ENCODE results near the gene CYP24A1. TPM values are rescaled to one million over a fixed set of nuclear protein-coding genes. Genes with fewer than 3 reads are reported as not detected.

CYP24A1 gene
- total and polyA plus RNA-seq, 2 of the 13 experiments (the other 11 are each of a cell fraction or from before 2014, with no cell fraction given), result 9.4 to 32.7 TPM

GRCh38 chr20:54199721-54200176, 26.0 kb upstream of the CYP24A1 start (continued):
- no peak for TF ChIP-seq MAFG (CRISPR knock-in tag; IDR thresholded peaks at IDR 0.05)
- TF ChIP-seq MIER2 (CRISPR knock-in tag; IDR thresholded peaks at IDR 0.05), result no peak; the same call in 1 of the 2 replicates
- TF ChIP-seq ELF1 (CRISPR knock-in tag; IDR thresholded peaks at IDR 0.05), result no peak
- TF ChIP-seq ZNF609 (CRISPR knock-in tag; IDR thresholded peaks at IDR 0.05; ENCODE audit: borderline replicate concordance), result no peak
- no peak for TF ChIP-seq ZNF512B (CRISPR knock-in tag; IDR thresholded peaks at IDR 0.05; ENCODE audit: borderline replicate concordance)
- TF ChIP-seq RXRA (CRISPR knock-in tag; IDR thresholded peaks at IDR 0.05), result no peak
- TF ChIP-seq SP1 (IDR thresholded peaks at IDR 0.05), result no peak
- no peak for TF ChIP-seq SP1 (CRISPR knock-in tag; IDR thresholded peaks at IDR 0.05)
- TF ChIP-seq KLF11 (CRISPR knock-in tag; IDR thresholded peaks at IDR 0.05), result no peak
- no peak for TF ChIP-seq KLF12 (CRISPR knock-in tag; IDR thresholded peaks at IDR 0.05; ENCODE audit: borderline replicate concordance)
- no peak for TF ChIP-seq ZSCAN20 (CRISPR knock-in tag; IDR thresholded peaks at IDR 0.05; ENCODE audit: borderline replicate concordance)
- no peak for TF ChIP-seq ZNF740 (CRISPR knock-in tag; IDR thresholded peaks at IDR 0.05)
- 0 out of 2 replicates have a peak, but pooled peaks have one; percentile 47 for TF ChIP-seq ZBTB26 (CRISPR knock-in tag; IDR thresholded peaks at IDR 0.05; ENCODE audit: borderline replicate concordance)
- TF ChIP-seq FLYWCH1 (CRISPR knock-in tag; IDR thresholded peaks at IDR 0.05), result no peak
- no peak for TF ChIP-seq ETV5 (CRISPR knock-in tag; IDR thresholded peaks at IDR 0.05; ENCODE audit: borderline replicate concordance)
- no peak for TF ChIP-seq CBX1 (IDR thresholded peaks at IDR 0.05; ENCODE audit: low read depth)
- no peak for TF ChIP-seq ZNF281 (CRISPR knock-in tag; IDR thresholded peaks at IDR 0.05; ENCODE audit: borderline replicate concordance)
- TF ChIP-seq ATF5 (CRISPR knock-in tag; IDR thresholded peaks at IDR 0.05; ENCODE audit: low read depth), result no peak
